ENCODE data around the gene MORN4.
A peak's percentile ranks its signal among the peaks of the same experiment; 100 is the strongest.

The MORN4 gene

GRCh38 chr10:97584798-97585438, 48.4 kb downstream of the MORN4 start:
- Histone ChIP-seq H3K36me3 (ENCODE audit: low read depth) (no peaks in the 10 kb centered on the region), H3K4me1 (ENCODE audit: insufficient read depth, poor library complexity, severe bottlenecking) (peaks cover 8% of the 10 kb centered on the region), H3K27me3 (ENCODE audit: insufficient read depth, poor library complexity, severe bottlenecking) (no peaks in the 10 kb centered on the region), H3K4me3 (ENCODE audit: severe bottlenecking) (no peak overlapping the region), H3K27ac (ENCODE audit: poor library complexity, severe bottlenecking) (peak overlapping the region; percentile 19), H3K9me3 (ENCODE audit: severe bottlenecking) (no peaks in the 10 kb centered on the region)
- ATAC-seq (ENCODE audit: low read depth) (no peak), DNase-seq (ENCODE audit: low spot score) (no peak)
- TF ChIP-seq CTCF (IDR thresholded peaks at IDR 0.05; ENCODE audit: poor library complexity, severe bottlenecking), result no peak

- H3K27ac ChIP-seq (ENCODE audit: poor library complexity, severe bottlenecking), result peak within 1 kb of the TSS; percentile 19
These were observed 49.1 kb downstream of the MORN4 start, which contains the start of gene HOGA1 for GRCh38 chr10:97584060-97584797. Gene HOGA1 (plus strand): TSS chr10:97584389. CDS start chr10:97584704, 315 bp downstream.

GRCh38 chr10:97583476-97583875, 49.8 kb downstream of the MORN4 start:
- no peaks in the 10 kb centered on the region for H3K9me3 ChIP-seq (ENCODE audit: severe bottlenecking)
- H3K27me3 ChIP-seq (ENCODE audit: insufficient read depth, poor library complexity, severe bottlenecking), result no peaks in the 10 kb centered on the region
- H3K4me1 ChIP-seq (ENCODE audit: insufficient read depth, poor library complexity, severe bottlenecking), result peaks cover 8% of the 10 kb centered on the region
- DNase-seq (ENCODE audit: low spot score), result no peak
- H3K36me3 ChIP-seq (ENCODE audit: low read depth), result no peaks in the 10 kb centered on the region
- ATAC-seq (ENCODE audit: low read depth), result no peak
- H3K27ac ChIP-seq (ENCODE audit: poor library complexity, severe bottlenecking), result peak overlapping the region; percentile 19
- H3K4me3 ChIP-seq (ENCODE audit: severe bottlenecking), result no peak overlapping the region
- no peak for TF ChIP-seq CTCF (IDR thresholded peaks at IDR 0.05; ENCODE audit: poor library complexity, severe bottlenecking)

More at GRCh38 chr10:97584060-97584797, 49.1 kb downstream of the MORN4 start, which contains the start of gene HOGA1:
- H3K4me1 ChIP-seq (ENCODE audit: insufficient read depth, poor library complexity, severe bottlenecking), result peaks cover 8% of the 10 kb centered on the region
- no peaks in the 10 kb centered on the region for H3K36me3 ChIP-seq (ENCODE audit: low read depth)
- no peaks in the 10 kb centered on the region for H3K9me3 ChIP-seq (ENCODE audit: severe bottlenecking)
- H3K4me3 ChIP-seq (ENCODE audit: severe bottlenecking), result no peak within 1 kb of the TSS
- no peak for TF ChIP-seq CTCF (IDR thresholded peaks at IDR 0.05; ENCODE audit: poor library complexity, severe bottlenecking)
- DNase-seq (ENCODE audit: low spot score) (peak; percentile 90), ATAC-seq (ENCODE audit: low read depth) (peak; percentile 97)
- H3K27me3 ChIP-seq (ENCODE audit: insufficient read depth, poor library complexity, severe bottlenecking), result no peaks in the 10 kb centered on the region

- Histone ChIP-seq H3K9me3 (ENCODE audit: severe bottlenecking) (no peaks in the 10 kb centered on the region), H3K4me3 (ENCODE audit: severe bottlenecking) (no peak overlapping the region), H3K27ac (ENCODE audit: poor library complexity, severe bottlenecking) (no peak overlapping the region), H3K27me3 (ENCODE audit: insufficient read depth, poor library complexity, severe bottlenecking) (no peaks in the 10 kb centered on the region), H3K36me3 (ENCODE audit: low read depth) (no peaks in the 10 kb centered on the region), H3K4me1 (ENCODE audit: insufficient read depth, poor library complexity, severe bottlenecking) (peaks cover 8% of the 10 kb centered on the region)
- TF ChIP-seq CTCF (IDR thresholded peaks at IDR 0.05; ENCODE audit: poor library complexity, severe bottlenecking), result no peak
- no peak for DNase-seq (ENCODE audit: low spot score)
- no peak for ATAC-seq (ENCODE audit: low read depth)
These were observed 51.1 kb downstream of the MORN4 start for GRCh38 chr10:97582169-97582568.

Measured in RWPE2 (cell line).